Activated B cell treated with CpG ODN at 0.5 μM for 24 hours (primary cell): Measurements from ENCODE around the gene CEL. TPM values are rescaled to one million over a fixed set of nuclear protein-coding genes. Genes with fewer than 3 reads are reported as not detected.

Source experiments
- ATAC-seq: fragments of 200-7000 bp; cut with Tn5 transposase; one replicate; pipeline ENCODE4 v1.10.0; 2021; ENCODE audit warnings: low read depth, mild to moderate bottlenecking, moderate library complexity
- CTCF ChIA-PET: fragments of 350-600 bp; sonication (Branson Sonifier 250); formaldehyde crosslinking; loops from one replicate; lab custom pipeline; 2021; ENCODE audit warnings: antibody characterized with exemption; lab: Charles Lee
- POLR2A ChIA-PET: fragments of 350-600 bp; sonication (Branson Sonifier 250); formaldehyde crosslinking; loops from one replicate; lab custom pipeline; 2021; ENCODE audit warnings: antibody characterized with exemption; lab: Charles Lee
- DNase-seq: peaks from one replicate; pipeline ENCODE4 v3.0.0; 2022
- H3K27ac Mint-ChIP-seq: one replicate; pipeline ENCODE4 v1.8.0; 2020; ENCODE audit warnings: mixed read lengths
- H3K27me3 Mint-ChIP-seq: one replicate; pipeline ENCODE4 v1.8.0; 2021; ENCODE audit warnings: mixed read lengths
- H3K36me3 Mint-ChIP-seq: one replicate; pipeline ENCODE4 v1.8.0; 2021; ENCODE audit warnings: low read depth, mixed read lengths
- H3K4me1 Mint-ChIP-seq: one replicate; pipeline ENCODE4 v1.8.0; 2021; ENCODE audit warnings: mixed read lengths
- H3K4me3 Mint-ChIP-seq: one replicate; pipeline ENCODE4 v1.8.0; 2020; ENCODE audit warnings: mild to moderate bottlenecking, mixed read lengths
- H3K9me3 Mint-ChIP-seq: one replicate; pipeline ENCODE4 v1.8.0; 2020; ENCODE audit warnings: mixed read lengths
- CTCF ChIP-seq: fragments of 200-600 bp; IDR thresholded peaks from one replicate; pipeline ENCODE4 v1.8.0; 2022; ENCODE audit warnings: antibody characterized with exemption, mild to moderate bottlenecking
- intact Hi-C: fragments of 100-400 bp; cut with micrococcal nuclease; formaldehyde crosslinking; loops from one replicate; pipeline ENCODE4 v1.15.1; 2024
- total RNA-seq: library from RNA; stranded (reverse); gene quantifications from 2 replicates; pipeline ENCODE4 v1.2.3, GENCODE V29; 2022

The CEL gene
- total RNA-seq, 1 donor from 2014 or later: 0.49 TPM

- no peak for ATAC-seq
- no peak overlapping the region for H3K4me3 Mint-ChIP-seq
- POLR2A ChIA-PET: no interaction called here
- CTCF ChIA-PET: interaction anchor here (1.1 kb wide), 1 partner anchor 71 kb away, joined by 3 read pairs; no protein-coding TSS in a partner anchor
- H3K36me3 Mint-ChIP-seq: no peaks in the 10 kb centered on the region
- intact Hi-C loops: no loop called here
- no peak overlapping the region for H3K27ac Mint-ChIP-seq
- H3K4me1 Mint-ChIP-seq: no peaks in the 10 kb centered on the region
- no peak for TF ChIP-seq CTCF
- no peak for DNase-seq
- H3K9me3 Mint-ChIP-seq: no peaks in the 10 kb centered on the region
- H3K27me3 Mint-ChIP-seq: peaks cover 3% of the 10 kb centered on the region
Observed at GRCh38 chr9:133073086-133074014, 11.6 kb downstream of the CEL start.

GRCh38 chr9:133074111-133074651 lies 12.4 kb downstream of the CEL start:
- CTCF ChIA-PET: interaction anchor here (1.1 kb wide), 1 partner anchor 70 kb away, joined by 3 read pairs; no protein-coding TSS in a partner anchor
- TF ChIP-seq CTCF: no peak
- Mint-ChIP-seq H3K36me3 (no peaks in the 10 kb centered on the region), H3K4me1 (no peaks in the 10 kb centered on the region), H3K27me3 (peaks cover 3% of the 10 kb centered on the region), H3K9me3 (no peaks in the 10 kb centered on the region), H3K4me3 (no peak overlapping the region), H3K27ac (no peak overlapping the region)
- intact Hi-C loops: no loop called here
- POLR2A ChIA-PET: no interaction called here
- DNase-seq (no peak), ATAC-seq (no peak)

GRCh38 chr9:133075925-133076630 lies 14.3 kb downstream of the CEL start:
- Mint-ChIP-seq H3K27ac (no peak overlapping the region), H3K9me3 (no peaks in the 10 kb centered on the region), H3K4me3 (no peak overlapping the region), H3K36me3 (no peaks in the 10 kb centered on the region), H3K4me1 (no peaks in the 10 kb centered on the region), H3K27me3 (peaks cover 8% of the 10 kb centered on the region)
- DNase-seq (no peak), ATAC-seq (no peak)
- POLR2A ChIA-PET: no interaction called here
- intact Hi-C loops: no loop called here
- CTCF ChIA-PET: no interaction called here
- no peak for TF ChIP-seq CTCF

GRCh38 chr9:133076691-133077090 lies 14.9 kb downstream of the CEL start:
- Mint-ChIP-seq H3K27ac (no peak overlapping the region), H3K36me3 (no peaks in the 10 kb centered on the region), H3K4me3 (no peak overlapping the region), H3K9me3 (no peaks in the 10 kb centered on the region), H3K4me1 (no peaks in the 10 kb centered on the region), H3K27me3 (peaks cover 8% of the 10 kb centered on the region)
- intact Hi-C loops: no loop called here
- DNase-seq (no peak), ATAC-seq (no peak)
- TF ChIP-seq CTCF: no peak
- ChIA-PET POLR2A (no interaction called here), CTCF (no interaction called here)

GRCh38 chr9:133078486-133078885 lies 16.7 kb downstream of the CEL start:
- ATAC-seq: no peak
- POLR2A ChIA-PET: no interaction called here
- CTCF ChIA-PET: no interaction called here
- DNase-seq: no peak
- H3K4me1 Mint-ChIP-seq: no peaks in the 10 kb centered on the region
- no peak overlapping the region for H3K4me3 Mint-ChIP-seq
- H3K9me3 Mint-ChIP-seq: no peaks in the 10 kb centered on the region
- no peaks in the 10 kb centered on the region for H3K36me3 Mint-ChIP-seq
- no peak overlapping the region for H3K27ac Mint-ChIP-seq
- no peak for TF ChIP-seq CTCF
- peaks cover 9% of the 10 kb centered on the region for H3K27me3 Mint-ChIP-seq
- intact Hi-C loops: no loop called here
